ENCODE data around the gene ZP1.

ZP1 gene

DNA sequence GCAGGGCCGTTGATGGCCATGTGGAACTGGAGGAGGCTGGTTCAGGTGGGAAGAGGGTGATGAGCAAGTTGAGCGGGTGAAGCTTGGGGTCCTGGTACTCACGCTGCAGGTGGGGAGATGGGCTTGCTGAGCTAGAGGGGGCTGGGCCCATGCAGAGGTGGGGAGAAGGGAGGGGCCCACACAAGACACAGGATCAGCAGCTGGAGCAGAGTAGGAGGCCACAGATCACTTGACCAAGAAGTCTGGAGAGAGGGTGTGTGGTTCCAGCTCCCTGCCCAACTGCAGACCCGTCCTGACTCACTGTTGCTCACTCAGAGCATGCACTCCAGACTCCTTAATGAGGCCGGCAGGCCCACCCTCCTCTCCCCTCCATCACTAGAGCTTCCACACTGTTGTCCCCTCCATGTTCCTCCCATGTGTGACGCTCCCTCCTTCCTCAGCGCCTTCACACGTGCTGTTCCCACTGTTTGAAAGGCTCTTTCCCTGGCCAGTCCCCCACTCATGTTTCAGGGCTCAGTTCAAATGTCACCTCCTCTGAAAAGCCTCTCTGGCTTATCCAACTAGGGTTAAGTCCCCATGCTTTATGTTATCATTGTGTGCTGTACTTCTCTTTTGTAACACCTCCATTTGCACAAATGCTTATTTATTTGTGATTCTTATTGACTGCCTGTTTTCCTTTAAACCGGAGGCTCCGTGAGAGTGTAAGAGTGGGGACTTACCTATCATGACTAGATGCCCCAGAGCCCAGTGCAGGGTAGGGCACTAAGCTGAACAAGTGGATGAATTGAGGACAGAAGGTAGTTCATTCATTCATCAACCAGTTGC, 23.1 kb upstream of the ZP1 start:
- no peak for DNase-seq (ENCODE audit: low spot score)

DNA sequence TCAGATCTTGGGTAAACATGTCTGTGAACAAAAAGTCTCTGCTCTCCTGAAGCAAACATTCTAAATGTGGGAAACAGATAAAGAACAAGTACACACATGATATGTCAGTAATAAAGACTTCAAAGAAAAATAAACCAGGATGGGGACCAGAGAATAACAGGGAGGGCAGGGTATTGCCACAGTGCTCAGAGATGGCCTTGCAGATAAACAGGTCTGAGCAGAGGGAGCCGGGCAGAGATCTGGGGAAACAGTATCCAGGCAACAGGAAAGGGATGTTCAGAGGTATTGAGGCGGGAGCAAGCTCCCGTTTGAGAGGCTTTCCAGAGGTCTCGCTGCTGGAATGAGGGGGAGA, 22.5 kb upstream of the ZP1 start:
- DNase-seq (ENCODE audit: low spot score): no peak

DNA sequence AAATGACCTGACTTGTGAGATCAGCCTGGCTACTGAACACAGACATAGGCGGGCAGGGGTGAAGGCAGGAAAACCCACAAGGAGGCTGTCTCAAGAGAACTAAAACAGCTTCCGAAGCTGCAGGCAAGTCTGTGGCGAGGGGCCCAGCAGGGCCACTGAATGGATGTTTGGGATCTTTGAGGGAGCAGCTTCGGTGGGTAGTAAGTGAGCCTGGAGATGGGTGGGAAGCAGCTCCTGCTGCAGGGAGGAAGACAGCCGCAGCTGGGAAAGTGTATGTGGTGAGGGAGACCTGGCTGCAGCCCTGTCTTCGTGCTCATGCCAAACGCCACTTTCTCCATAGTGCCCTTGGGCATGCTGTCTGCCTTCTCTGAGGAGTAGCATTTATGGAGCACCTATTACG, 22.0 kb upstream of the ZP1 start:
- no peak for DNase-seq (ENCODE audit: low spot score)

DNA sequence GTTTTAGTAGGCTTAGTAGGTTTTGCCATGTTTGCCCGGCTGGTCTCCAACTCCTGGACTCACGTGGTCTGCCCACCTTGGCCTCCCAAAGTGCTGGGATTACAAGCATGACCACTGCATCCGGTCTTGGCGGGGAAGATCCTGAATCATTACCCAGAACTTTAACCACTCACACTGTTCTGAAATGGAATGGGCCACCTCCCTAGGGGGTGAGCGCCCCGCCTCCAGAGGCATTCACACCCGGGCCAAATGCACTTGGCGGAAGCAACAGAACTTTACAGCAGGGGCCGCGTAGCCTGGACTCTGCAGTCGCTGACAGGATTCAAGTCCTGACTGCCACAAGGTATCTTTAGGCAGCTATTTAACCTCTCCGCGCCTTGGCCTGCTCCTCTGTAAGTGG, 20.1 kb upstream of the ZP1 start:
- DNase-seq (ENCODE audit: low spot score): no peak

DNA sequence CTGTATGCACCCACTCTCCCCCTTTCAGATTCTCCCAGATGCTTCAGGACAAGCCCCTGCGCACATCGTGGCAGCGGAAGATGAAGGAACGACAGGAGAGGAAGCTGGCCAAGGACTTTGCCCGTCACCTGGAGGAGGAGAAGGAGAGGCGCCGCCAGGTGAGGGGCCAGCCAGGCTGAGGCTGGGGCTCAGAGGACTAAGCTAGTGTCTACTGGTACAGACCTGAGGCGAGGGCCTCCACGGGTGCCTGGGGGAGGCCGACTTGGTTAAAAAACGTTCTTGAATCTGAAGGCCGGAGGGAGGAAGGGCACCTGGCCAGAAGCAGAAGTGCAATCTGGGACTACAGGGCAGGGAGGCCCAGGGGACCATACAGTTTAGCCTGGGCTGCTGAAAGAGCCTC, 19.4 kb upstream of the ZP1 start:
- DNase-seq (ENCODE audit: low spot score): no peak

DNA sequence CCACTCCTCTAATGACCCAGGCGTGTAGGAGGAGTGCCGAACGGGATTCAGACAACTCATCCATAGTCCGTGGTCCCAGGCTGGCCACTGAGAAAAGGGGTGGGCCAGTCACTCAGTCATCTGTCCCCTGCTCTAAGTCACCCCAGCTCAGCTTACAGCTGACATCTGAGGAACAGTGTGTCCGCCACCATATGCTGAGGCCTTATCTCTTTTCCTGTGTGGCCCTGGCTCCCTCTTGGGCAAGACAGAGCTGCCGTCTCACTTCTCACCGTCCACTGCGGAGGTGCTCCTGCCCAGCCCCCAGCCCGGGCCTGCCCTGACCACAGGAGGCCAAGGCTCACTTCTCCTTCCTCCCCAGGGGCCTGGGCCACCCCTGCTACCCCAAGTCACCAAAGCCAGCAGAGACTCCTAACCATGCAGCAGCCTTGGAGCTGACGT, 18.6 kb upstream of the ZP1 start:
- no peak for DNase-seq (ENCODE audit: low spot score)

DNA sequence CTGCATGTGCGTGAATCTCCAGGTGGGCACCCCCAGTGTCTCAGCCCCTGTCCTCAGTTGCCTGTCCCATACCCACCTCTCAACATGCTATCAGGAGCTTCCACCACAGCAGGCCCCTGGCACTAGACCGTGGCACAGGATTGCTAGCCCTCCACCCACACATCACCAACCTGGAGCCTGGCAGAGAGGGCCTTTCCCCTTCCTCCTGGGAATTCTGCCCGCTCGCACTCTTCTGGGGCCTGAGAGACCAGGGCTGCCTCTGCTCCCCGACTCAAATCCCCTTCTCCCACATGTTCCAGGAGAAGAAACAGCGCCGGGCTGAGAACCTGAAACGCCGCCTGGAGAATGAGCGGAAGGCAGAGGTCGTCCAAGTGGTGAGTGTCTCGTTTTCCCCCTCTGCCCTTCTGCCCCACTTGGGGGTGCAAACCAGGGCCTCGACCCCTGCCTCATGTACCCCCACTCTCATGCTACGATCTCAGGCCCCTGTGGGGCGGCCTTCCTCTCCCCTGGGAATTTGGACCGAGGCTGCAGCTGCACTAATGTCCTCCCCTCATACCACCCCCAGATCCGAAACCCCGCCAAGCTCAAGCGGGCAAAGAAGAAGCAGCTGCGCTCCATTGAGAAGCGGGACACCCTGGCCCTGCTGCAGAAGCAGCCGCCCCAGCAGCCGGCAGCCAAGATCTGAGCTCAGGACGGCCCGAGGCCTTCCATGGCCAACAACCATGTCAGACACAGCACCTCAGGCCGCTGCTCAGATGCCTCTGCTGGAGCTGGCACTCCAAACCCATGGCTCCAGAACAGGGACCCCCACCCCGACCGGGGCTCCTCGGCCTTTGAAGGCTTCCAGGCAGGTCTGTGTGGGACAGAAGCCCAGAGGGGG, 17.5 kb upstream of the ZP1 start:
- DNase-seq (ENCODE audit: low spot score): no peak

DNA sequence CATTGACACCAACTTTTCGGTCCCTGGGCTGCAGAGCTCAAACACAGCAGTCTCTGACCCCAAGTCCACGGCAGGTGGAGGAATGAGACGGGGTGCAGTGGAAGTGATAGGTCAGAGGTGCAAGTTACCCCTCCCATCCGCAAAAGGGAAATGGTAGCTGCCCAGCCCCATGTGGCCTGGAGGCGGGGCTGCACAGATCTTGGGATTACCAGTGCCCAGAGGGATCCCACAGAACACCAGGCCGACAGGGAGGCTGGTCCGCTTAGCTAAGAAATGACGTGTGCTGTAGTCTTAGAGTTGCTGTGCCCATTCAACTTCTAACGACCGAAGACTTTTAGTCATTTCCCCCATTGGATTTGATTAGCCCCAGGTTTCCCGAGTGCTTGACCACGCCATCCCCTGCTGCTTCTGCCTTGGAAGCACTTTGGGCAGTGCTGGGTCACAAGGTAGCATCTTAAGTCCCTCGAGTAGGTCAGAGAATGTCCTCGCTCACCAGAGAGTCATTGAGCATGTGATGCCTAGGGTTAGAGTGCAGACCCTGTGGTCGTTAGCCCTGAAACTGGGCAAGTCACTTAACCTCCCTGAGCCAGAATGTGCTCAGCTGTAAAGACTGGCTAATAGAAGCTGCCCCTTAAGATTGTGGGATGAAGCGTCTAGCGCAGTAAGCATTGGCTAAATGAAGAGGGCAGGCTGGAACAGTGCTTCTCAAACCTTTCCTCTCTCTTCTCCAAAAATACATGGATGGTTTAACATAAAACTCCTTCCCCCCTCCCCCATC, 15.8 kb upstream of the ZP1 start:
- no peak for DNase-seq (ENCODE audit: low spot score)

DNA sequence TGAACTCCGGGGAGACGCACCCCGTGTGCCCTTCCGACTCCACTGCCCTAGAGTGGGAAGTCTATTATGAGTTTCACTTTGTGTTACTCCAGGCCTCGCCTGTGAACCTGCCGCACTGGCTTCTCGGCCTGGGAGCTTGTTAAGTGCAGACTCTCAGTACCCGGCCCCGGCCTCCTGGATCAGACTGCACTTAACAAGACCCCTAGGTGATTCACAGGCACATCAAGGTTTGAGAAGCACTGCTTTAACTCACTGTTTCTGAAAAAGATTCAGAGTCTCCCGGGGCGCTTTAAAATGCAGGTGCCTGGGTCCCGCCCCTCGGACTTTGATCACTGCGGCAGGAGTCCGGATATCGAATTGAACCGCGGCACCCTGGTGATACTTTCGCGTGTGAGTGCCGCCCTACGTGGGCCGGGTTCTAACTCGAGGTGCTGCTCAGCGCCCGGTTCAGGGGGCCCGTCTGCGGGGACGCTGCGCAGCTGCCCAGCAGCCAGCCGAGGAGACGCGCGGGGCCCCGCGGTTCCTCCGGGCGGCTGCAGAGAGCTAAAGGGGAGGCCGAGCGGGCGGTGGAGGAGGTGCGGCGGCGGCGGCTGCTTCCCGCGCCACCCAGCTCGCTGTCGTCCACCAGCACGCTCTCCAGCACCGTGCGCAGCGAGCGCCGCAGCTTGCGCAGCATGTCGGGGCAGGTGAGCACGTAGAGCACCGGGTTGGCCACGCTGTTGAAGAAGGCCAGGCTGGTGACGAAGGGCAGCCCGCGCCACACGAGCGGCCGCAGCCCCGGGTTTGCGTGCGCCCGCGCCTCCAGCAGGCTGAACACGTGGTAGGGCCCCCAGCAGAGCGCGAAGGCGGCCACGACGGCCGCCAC, 15.0 kb upstream of the ZP1 start:
- no peak for DNase-seq (ENCODE audit: low spot score)

DNA sequence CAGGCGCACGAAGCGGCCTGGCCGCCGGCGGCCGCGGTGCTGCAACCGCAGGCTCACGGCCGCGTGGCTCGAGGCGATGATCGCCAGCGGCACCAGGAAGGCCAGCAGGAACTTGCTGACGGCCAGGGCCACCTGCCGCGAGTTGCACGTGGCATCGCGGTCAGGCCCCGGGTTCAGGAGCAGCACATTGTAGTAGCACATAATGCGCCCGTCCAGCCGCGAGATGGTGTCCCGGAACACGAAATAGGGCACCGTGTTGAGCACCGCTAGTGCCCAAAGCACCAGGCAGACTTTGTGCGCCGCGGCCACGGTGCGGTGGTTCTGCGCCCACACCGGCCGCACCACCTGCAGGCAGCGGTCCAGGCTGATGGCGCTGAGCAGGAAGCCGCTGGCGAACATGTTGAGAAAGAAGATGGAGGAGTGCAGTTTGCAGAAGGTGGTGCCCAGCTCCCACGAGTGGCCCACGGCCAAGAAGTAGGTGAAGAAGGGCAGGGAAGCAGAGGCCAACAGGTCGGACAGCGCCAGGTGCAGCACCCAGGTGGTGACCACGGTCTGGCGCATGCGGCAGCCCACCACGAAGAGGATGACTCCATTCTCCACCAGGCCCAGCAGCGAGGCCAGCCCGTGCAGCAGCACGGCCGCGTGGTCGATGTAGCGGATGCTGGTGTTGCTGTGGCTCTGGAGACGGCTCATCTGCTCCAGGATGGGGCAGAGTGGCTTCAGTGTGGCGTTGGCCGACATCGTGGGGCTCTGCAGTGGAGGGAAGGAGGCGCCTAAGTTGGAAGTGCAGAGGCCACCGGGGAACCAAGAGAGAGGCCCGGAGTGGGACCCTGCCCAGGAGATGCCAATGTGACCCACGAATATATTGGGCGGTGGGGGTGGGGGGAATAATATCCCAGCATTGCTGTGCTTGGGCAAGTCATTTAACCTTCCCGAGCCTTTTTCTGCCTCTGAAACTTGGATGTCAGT, 14.1 kb upstream of the ZP1 start:
- no peak for DNase-seq (ENCODE audit: low spot score)

DNA sequence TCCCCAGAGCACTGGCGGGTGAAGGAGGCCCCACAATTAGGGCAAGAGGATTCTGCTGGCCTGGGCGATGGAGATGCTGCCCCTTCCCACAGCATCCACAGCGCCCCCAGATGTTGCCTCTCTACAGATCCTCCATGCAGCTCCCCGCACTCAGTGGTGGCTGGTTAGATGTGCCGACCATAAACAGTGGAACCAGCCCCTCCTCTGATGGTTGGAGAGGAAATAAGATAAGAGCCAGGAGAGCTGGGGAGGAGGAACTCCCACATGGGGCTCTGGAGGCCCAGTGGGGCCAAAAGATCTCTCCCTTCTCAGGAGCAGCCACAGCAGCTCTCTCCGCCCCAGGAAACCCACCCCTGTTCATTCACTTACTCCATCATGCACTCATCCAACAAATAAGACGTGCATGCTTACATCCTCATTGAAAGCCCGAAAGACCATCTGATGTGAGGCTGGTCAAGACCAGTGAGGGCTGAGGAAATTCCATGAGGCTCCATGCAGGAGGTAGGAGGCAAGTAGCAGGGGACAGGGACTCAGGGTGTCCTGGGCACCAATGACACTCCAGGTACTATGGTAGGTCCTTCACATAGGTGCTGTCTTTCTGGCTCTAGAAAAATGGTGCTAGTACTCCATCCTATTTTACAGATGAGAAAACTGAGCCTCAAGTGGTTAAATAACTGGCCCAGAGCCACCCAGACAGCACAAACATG, 13.0 kb upstream of the ZP1 start:
- DNase-seq (ENCODE audit: low spot score): no peak

DNA sequence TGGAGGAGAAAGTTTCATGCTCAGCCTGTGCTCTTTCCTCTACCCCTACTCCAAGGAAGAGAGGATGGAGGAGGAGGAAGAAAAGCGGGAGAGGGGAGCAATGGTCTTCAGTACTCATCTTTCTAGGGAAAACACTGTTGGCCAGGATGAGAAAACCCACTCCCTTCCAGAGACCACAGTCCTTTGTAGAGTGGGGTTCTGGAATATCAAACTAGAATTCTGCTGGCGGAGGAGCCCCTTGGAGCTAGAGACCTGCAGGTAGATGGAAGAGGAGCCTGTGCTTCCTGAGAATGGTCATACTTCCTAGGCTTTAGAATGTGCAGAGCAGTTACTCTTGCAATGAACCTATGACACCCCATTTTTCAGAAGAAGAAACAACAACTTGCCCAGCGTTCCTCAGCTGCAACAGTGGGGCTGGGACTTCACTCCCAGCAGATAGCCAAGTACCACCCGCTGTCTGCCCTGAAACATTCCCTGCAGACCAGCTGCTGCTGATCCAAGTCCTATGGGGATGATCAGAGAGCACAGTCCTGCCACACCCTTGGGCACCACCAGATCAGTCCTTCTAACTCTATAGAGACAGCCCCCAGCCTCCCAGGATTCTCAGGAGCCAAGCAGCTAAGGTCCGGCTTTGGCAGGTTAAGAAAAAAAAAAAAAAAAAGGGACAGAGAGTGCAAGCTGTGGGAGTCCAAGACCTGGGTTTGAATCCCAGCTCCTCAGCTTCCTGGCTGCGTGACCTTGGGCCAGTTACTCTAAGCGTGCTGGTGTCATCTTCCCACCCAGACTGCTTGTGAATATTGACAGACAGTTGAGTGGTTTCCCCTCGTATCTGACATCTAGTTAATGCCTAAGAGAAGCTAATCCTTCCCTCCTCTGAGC, 12.3 kb upstream of the ZP1 start:
- no peak for DNase-seq (ENCODE audit: low spot score)

DNA sequence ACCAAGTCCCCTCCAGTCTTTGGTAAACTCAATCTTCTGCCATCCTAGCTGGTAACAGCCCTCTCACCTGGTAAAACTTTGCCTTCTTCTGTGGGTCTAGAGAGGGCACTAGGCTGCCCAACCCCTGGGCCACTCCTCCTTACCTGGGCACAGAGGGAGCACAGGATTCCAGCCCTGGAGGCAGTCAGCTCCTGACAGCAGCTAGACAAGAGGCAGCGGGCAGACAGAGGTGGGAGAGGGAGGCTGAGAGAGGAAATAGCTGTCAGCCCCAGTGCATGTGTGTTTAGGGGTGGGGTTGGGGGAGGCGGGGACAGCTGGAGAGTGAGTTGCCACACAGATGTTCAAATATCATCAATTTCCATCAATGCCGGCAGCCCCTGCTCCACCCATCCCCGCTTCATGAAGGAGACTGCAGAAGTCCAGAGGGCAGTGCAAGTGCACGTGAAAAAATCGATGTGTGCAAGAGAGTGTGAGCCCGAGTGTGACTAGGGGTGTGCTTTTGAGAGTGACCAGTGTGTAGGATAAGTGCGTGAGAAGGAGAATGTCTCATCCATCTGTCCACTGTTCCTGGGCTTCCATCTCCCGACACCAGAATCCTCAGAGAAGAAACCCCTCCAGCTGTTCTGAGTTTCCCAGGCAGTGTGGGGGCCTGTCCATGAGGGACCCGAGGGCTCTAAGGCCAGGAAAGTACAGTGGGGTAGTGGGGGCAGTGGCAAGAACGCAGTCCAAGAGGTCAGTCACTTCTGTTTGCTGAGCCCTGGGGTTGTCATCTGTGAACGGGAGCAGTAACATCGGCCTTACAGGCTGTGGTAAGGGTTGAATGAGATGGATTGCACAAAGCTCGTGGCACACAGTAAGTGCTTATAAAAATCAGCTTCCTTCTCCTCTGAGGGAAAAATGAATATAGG, 11.4 kb upstream of the ZP1 start, which contains the start of gene PTGDR2:
Gene PTGDR2 (minus strand): TSS at position 225 of the 908 bp plus-strand sequence. CDS start 2,228 bp downstream, outside the sequence.
- DNase-seq (ENCODE audit: low spot score): no peak

DNA sequence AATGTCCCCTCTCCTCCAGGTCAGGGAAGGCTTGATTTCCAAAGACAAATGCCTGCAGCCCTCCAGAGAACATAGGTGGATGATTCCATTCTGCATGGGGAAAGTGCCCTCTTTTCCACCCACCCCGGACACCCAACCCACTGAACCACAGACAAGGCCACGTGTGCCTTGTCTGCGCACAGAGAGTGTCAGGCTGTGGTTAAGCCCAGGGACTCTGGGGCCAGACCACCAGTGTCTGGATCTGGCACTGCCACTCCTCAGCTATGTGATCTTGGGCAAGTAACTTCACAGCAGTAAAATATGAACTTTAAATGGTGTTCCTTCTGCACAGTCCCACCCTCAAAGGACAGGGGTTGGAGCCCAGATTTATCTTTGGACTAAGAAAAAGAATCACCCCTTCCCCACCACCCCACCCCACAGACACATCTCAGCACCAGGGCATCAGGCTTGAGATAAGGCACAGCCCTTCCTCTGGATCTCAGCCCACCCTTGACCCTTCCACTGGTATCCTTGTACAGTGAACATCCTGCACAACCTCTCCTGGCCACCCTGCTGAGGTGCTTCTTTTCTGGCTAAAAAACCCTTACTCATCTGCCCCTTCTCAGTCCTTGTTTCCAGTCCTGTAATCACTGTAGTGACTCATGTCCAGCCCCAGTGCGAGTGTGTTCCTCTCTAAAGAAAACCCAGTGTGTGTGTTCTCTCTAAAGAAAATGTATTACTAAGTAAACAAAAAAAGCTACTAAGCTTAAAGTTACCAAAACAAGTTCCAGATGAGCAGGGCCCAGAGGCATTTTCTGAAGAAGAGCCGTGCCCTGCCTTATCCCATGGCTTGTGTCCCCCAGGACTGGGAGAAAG, 9.7 kb upstream of the ZP1 start:
- DNase-seq (ENCODE audit: low spot score): no peak

DNA sequence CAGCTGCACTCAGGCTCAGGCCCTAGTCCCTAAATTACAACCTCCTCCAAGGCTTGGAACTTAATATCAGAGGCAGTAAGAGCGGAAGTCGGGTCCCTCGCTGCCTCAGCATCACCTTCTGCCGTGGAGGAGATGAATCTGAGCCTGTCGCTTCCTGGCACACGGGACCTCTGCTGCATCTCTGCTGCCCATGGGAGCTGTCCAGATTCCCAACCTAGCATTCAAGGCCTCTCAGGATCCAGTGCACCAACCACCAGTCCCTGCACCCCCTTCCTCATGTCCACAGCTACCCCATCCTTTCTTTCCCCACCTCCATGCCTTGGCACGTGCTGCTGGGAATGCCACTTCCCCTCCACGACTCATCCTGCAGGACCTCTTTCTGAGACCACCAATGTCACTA, 9.1 kb upstream of the ZP1 start:
- no peak for DNase-seq (ENCODE audit: low spot score)

DNA sequence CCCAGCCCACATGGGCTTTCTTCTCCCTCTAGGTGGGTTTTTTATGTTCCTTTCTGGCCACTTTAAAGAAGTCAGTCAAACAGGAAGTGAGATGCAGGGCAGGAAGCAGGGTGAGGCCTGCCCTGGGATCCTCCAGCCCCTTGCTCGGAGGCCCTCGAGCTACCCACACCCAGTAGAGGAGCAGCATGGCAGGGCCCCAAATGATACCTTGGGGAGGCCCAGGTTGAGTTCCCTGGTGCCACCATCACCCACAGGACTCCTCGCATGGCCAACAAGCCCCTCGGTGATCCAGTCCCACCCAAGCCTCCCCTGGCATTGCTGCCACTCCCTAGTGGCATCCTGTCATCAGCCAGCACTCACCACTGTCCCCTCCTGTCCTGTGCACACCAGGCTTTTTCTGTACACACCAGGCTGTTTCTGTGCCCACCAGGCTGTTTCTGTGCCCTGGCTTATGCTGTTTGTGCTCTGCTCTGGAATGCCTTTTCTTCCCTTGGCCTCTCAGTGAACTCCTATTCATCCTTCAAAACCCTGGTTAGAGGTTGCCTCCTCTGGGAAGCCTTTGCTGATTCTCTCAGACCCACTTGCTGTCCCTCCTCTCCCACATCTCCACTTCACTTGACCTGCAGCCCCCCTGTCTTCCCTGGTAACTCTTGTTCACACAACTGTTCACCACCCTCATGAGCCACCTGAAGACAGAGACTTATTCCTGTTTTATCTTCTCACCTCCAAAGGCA, 8.4 kb upstream of the ZP1 start:
- no peak for DNase-seq (ENCODE audit: low spot score)
